Measurements from ENCODE around the gene PGF.
A peak's percentile ranks its signal among the peaks of the same experiment; 100 is the strongest.

Gene PGF

GRCh38 chr14:74956280-74957072 is 1.1 kb upstream of the PGF start:
- TF ChIP-seq CTCF (IDR thresholded peaks at IDR 0.05; ENCODE audit: low read depth, low read length) = no peak
- H3K4me3 ChIP-seq (replicated peaks in 1 of 2; ENCODE audit: low read depth in 2 of 2, low read length in 2 of 2) = no peak overlapping the region
- no peak for DNase-seq (ENCODE audit: low read depth in 2 of 2)

- TF ChIP-seq CTCF (IDR thresholded peaks at IDR 0.05; ENCODE audit: low read depth, low read length) = no peak
- H3K4me3 ChIP-seq (replicated peaks in 1 of 2; ENCODE audit: low read depth in 2 of 2, low read length in 2 of 2) = peak overlapping the region; percentile 21 to 61
- no peak for DNase-seq (ENCODE audit: low read depth in 2 of 2)
Observed at GRCh38 chr14:74956027-74956279, 556 bp upstream of the PGF start.

GRCh38 chr14:74954947-74955228 is 509 bp downstream of the PGF start:
- no peak for DNase-seq (ENCODE audit: low read depth in 2 of 2)
- H3K4me3 ChIP-seq (replicated peaks in 1 of 2; ENCODE audit: low read depth in 2 of 2, low read length in 2 of 2) = peak overlapping the region; percentile 42 to 61
- no peak for TF ChIP-seq CTCF (IDR thresholded peaks at IDR 0.05; ENCODE audit: low read depth, low read length)

- DNase-seq (ENCODE audit: low read depth in 2 of 2) = no peak
- no peak for TF ChIP-seq CTCF (IDR thresholded peaks at IDR 0.05; ENCODE audit: low read depth, low read length)
- H3K4me3 ChIP-seq (replicated peaks in 1 of 2; ENCODE audit: low read depth in 2 of 2, low read length in 2 of 2) = peak overlapping the region; percentile 42 to 61
Observed at GRCh38 chr14:74954232-74954946, 1.0 kb downstream of the PGF start.

- no peak for DNase-seq (ENCODE audit: low read depth in 2 of 2)
- TF ChIP-seq CTCF (IDR thresholded peaks at IDR 0.05; ENCODE audit: low read depth, low read length) = no peak
- H3K4me3 ChIP-seq (replicated peaks in 1 of 2; ENCODE audit: low read depth in 2 of 2, low read length in 2 of 2) = peak overlapping the region in 1 of 2 donors; percentile 61
Observed at GRCh38 chr14:74953686-74954085, 1.7 kb downstream of the PGF start.

GRCh38 chr14:74952697-74953484 is 2.5 kb downstream of the PGF start:
- DNase-seq (ENCODE audit: low read depth in 2 of 2) = no peak
- H3K4me3 ChIP-seq (replicated peaks in 1 of 2; ENCODE audit: low read depth in 2 of 2, low read length in 2 of 2) = no peak overlapping the region
- no peak for TF ChIP-seq CTCF (IDR thresholded peaks at IDR 0.05; ENCODE audit: low read depth, low read length)

All from cardiac fibroblast (primary cell).